ENCODE measurements around the gene ANKS4B.
"Not testable (repeated sequence)": the region's sequence is repeated elsewhere in the genome, so short reads cannot be mapped to it uniquely, and the experiment has no call there.

Gene ANKS4B

GRCh38 chr16:21262779-21263639, 29.5 kb downstream of the ANKS4B start:
- no peak for DNase-seq (ENCODE audit: low read depth in 3 of 3)

- no peak for DNase-seq (ENCODE audit: low read depth in 3 of 3)
Observed at GRCh38 chr16:21263640-21264570, 30.4 kb downstream of the ANKS4B start.

DNA sequence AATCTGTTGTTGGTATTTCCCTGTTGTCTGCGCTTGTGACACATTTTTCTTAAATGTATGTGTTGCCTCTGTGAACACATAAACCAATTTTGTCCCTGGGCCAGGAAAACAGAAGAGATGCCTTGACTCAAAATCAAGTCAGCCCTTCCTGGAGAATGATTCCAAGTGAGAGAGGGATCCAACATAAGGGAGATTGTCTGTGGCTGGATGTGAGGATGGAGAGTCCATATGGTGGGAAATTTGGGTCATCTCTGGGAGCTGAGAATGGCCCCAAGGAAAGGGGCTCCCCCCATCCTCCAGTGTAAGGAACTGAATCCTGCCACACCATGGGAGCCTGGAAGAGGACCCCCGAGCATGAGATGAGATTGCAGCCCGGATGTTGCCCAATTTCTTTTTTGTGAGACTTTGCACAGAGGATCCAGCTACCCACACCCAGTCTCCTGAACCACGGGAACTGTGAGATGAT, 31.1 kb downstream of the ANKS4B start:
- no peak for DNase-seq (ENCODE audit: low read depth in 3 of 3)

- no peak for DNase-seq (ENCODE audit: low read depth in 3 of 3)
Observed at GRCh38 chr16:21265104-21265837, 31.8 kb downstream of the ANKS4B start.

GRCh38 chr16:21267298-21267697, 33.8 kb downstream of the ANKS4B start:
- no peak for DNase-seq (ENCODE audit: low read depth in 3 of 3)

GRCh38 chr16:21268236-21268635, 34.7 kb downstream of the ANKS4B start:
- DNase-seq (ENCODE audit: low read depth in 3 of 3) = no peak

DNA sequence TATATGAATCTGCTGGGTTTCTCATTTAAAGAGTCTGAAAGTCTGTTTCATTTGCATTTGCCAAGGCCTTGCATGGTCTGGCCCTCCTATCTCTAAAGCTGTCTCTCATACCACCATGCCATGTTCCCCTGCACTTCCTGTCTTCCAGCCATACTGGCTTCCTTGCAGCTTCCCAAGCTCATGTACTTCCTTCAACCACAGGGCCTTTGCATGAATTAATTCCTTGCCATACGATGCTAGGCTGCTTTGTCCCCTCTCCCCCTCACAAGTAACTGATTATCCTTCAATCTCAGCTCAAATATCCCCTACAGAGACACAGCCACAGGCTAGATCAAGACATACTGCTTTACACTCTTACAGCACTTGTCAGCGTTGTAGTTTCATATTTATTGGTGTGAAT, 38.8 kb downstream of the ANKS4B start:
- DNase-seq (ENCODE audit: low read depth in 3 of 3) = no peak

DNA sequence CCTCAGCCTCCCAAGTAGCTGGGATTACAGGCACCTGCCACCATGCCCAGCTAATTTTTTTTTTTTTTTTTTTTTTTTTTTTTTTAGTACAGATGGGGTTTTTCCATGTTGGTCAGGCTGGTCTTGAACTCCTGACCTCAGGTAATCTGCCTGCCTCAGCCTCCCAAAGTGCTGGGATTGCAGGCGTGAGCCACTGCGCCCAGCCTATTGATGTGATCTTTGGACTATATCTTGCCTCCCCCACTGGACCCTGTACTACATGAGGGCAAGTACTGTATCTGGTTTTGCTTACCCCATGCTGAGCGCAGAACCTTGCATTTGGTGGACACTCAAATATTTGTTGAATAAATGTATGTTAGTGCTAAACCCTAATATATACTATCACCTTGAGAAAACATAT, 39.3 kb downstream of the ANKS4B start:
- DNase-seq (ENCODE audit: low read depth in 3 of 3) = not testable (repeated sequence)

- no peak for DNase-seq (ENCODE audit: low read depth in 3 of 3)
Observed at GRCh38 chr16:21274172-21274726, 40.8 kb downstream of the ANKS4B start.

DNA sequence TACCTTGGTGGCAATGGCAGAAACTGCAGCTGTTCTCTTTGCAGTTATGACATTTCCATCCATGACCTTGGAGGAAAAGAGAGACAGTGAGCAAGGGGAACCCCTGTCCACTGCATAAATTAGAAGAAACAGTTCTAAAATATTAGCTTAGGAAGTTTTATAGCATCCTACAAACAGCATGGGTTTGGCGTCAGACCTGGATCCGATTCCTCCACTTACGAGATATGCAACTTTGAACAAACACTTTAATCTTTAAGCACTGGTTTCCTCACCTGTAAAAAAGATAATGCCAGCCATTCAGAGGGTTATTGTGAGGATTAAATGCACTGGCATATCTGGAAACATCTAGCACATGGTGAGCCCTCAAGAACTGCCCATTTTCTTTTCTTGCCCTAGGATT, 42.0 kb downstream of the ANKS4B start:
- no peak for DNase-seq (ENCODE audit: low read depth in 3 of 3)

- no peak for DNase-seq (ENCODE audit: low read depth in 3 of 3)
Observed at GRCh38 chr16:21276090-21276489, 42.6 kb downstream of the ANKS4B start.

DNA sequence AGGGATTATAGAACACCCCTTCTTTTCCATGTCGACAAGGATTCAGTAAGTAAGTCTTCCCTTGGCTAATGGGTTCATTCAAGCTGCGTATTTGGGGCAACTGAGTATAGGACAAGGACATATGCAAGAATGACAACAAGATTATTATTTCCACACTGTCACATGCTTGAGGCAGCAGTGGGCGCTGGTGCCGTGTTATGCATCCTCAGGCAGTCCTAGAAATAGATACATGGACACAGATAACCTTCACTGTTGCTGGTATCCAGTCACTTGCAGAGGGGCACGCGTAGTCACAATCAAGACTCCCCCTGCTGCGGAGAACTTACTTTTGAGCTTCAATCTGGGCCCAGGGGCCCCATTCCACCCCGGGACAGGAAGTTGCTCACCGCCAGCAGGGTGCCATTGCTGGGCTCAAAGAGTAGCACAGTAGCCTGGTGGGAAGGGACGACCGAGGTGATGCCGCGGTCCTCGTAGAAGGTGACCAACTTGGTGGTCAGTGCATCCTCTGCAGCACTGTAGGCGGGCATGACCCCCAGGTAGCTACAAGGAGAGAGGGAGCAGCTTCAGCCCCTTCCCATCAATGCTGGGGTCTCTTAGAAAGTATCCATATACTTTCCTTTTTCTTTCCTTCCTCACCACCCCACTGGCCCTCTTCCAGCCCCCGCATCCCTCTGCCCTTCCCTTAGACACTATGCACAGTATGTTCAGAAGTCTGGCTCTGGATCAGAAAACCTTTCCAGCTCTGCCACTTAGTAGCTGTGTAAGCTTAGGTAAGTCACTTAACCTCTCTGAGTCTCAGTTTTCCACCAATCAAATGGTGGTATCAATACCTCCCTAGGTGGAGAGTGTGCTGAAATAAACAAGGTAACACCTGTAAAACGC, 43.8 kb downstream of the ANKS4B start:
- no peak for DNase-seq (ENCODE audit: low read depth in 3 of 3)

DNA sequence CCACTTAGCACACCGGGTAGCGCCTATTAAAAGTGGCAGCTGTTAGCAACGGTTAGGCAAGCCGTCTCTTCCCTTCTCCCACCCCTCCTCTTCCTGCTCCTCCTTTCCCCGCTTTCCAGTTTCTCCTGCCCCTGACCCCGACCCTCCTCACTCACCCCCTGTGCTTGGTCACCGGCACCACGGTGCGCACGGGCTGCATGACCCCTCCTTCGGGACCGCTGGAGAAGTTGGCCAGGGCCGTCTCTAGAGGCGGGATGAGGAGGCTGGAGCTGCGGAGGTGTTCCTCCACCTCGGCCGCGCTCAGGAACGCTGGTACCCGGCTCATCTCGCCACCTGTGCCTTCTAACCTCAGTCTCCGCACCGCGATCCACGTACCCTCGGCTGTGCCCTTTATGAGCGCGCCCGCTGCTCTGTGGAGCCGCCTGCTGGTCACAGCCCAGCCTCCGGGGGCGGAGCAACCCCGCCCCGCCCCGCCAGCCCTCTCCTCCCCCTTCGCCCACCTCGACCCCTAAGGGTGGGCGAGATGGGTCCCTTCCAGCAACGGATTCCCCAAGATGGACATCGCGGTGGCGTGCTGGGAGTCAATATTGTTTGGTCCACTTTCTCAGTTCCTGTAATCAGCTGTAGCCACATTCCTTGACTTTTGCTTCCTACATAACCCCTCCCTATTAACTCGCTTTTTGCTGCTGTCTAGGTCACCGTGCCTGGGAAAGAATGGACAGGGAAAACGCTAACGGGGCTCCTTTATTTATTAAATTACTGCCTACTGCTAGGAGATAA, 44.6 kb downstream of the ANKS4B start, which contains the start of gene CRYM:
TSS of gene CRYM (minus strand) at position 364 of the 780 bp plus-strand sequence. CDS start at position 325, 39 bp downstream.
- peak in 1 of 3 experiments; percentile 47 for DNase-seq (ENCODE audit: low read depth in 3 of 3)

DNA sequence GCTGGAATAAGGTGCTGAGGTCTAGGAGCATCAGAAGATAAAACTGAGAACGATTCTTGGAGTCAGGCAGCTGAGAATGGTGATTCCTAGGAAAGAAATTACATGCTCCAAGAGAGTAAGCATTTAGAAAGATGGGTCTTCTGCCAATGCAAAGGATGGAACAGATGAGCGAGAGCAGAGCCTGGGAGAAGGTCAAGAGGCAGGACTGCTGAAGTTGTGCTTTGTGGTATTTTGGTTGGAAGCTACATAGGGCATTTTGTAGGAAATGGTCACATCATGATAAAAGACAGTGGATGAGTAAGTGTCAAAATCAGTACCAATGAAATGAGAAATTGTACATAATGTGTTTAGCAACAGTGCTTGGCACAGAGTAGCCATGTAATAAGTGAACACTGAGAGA, 46.0 kb downstream of the ANKS4B start:
- DNase-seq (ENCODE audit: low read depth in 3 of 3) = no peak

GRCh38 chr16:21281698-21282389, 48.3 kb downstream of the ANKS4B start:
- no peak for DNase-seq (ENCODE audit: low read depth in 3 of 3)

GRCh38 chr16:21283521-21284289, 50.2 kb downstream of the ANKS4B start:
- no peak for DNase-seq (ENCODE audit: low read depth in 3 of 3)

DNA sequence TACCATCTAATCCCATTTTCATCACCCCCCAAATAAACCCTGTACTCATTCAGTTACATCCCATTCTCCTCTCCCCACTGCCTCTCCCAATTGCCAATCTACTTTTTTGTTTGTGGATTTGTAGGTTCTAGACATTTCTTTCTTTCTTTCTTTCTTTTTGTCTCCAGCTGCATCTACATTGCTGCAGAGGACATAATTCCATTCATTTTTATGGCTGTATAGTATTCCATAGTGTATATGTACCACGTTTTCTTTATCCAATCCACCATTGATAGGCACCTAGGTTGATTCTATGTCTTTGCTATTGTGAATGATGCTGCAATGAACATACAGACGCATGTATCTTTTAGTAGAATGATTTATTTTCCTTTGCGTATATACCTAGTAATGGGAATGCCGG, 50.9 kb downstream of the ANKS4B start:
- DNase-seq (ENCODE audit: low read depth in 3 of 3) = no peak

DNA sequence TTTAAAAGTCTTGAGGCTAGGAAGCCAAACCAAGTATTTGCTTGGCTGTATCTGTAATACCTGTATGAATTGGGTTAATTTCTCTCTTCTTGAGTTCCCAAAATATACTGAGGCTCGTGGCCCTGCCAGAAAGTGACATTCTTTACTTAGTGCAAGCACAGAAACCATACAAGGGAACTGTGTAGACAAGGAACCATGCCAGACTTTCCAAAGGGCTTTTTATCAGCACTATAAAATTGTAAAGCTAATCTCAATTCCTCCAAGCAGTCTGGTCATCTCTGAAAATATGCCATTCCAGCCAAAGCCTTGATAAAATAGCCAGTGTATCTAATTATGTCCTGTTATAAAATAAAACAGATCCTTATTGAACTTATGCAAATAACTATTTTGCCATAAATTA, 51.8 kb downstream of the ANKS4B start:
- DNase-seq (ENCODE audit: low read depth in 3 of 3) = no peak
